Renal cortex interstitium (tissue), 11 donors: ENCODE results near the gene M1AP. TPM values are rescaled to one million over a fixed set of nuclear protein-coding genes. Genes with fewer than 3 reads are reported as not detected.
A peak's percentile ranks its signal among the peaks of the same experiment; 100 is the strongest.

Source experiments
- DNase-seq, 11 donors: peaks; one replicate each; pipeline ENCODE4 v3.0.0-alpha.2; 2013; ENCODE audit warnings: low read depth in 9 of 11, low spot score in 4 of 11; ENCODE audit errors: extremely low read depth in 1 of 11
- polyA plus RNA-seq, 3 donors: library from polyadenylated mRNA; unstranded; fragments of 120-200 nt; gene quantifications; one replicate each; pipeline ENCODE4 v1.2.1, GENCODE V29; 2013; ENCODE audit not compliant: insufficient read length in 3 of 3

Gene M1AP
- polyA plus RNA-seq, 3 donors: 0.67 to 1.2 (median 0.84) TPM

DNA sequence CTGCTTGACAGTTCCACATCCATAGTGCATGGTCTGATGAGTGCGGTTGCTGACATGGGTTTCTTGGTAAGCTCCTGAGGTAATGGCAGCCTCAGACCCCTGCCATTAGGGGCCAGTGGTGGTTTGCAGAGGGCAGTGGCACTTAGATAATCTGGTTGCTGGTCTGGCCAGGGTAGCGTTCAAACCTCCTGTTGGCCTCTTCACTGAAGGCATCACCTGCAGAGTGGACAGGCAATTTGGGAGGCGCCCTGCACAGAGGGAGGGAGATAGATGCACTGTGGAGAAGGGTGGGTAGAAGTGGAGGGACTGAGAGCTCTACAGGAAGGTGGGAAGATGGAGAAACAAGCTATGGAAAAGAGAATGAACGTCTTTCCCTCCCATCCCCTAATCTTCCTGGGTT lies 114.7 kb downstream of the M1AP start:
- DNase-seq: no peak

DNA sequence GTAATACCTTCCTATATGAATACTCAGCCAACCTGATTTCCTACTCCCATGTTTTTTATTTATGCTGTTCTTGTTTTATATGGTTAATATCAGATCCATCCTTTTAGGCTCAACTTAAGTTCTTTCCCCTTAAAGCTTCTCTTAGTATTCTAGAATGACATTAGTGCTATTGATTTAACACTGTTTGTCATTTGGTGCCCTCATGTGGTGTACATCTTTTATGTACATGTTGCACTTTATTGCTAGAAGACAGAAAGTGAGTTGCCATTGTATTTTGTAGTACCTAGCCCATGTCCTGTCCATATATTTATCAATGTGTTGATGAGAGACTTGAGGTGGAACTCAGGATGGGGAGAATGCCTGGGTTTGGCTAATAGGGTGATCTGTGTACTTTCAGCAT lies 115.9 kb downstream of the M1AP start:
- no peak for DNase-seq

DNA sequence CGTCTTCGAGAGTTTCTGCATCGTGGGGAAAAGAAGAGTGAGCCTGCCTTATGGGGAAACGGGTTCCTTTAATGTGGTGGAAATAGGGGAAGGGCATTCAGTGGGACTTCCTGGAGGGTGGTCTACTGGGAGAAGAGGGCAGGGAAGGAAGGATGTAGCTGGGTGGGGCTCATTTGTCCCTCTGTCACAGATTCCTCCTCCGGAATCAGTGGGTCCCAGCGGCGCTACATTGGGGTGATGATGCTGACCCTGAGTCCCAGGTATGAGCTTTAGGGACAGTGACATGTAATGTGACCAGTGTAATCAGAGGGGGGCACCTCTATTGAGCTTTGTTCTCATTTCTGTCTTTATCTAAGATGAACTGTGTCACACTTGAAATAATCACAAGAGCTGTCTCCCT lies 116.5 kb downstream of the M1AP start:
- no peak for DNase-seq

DNA sequence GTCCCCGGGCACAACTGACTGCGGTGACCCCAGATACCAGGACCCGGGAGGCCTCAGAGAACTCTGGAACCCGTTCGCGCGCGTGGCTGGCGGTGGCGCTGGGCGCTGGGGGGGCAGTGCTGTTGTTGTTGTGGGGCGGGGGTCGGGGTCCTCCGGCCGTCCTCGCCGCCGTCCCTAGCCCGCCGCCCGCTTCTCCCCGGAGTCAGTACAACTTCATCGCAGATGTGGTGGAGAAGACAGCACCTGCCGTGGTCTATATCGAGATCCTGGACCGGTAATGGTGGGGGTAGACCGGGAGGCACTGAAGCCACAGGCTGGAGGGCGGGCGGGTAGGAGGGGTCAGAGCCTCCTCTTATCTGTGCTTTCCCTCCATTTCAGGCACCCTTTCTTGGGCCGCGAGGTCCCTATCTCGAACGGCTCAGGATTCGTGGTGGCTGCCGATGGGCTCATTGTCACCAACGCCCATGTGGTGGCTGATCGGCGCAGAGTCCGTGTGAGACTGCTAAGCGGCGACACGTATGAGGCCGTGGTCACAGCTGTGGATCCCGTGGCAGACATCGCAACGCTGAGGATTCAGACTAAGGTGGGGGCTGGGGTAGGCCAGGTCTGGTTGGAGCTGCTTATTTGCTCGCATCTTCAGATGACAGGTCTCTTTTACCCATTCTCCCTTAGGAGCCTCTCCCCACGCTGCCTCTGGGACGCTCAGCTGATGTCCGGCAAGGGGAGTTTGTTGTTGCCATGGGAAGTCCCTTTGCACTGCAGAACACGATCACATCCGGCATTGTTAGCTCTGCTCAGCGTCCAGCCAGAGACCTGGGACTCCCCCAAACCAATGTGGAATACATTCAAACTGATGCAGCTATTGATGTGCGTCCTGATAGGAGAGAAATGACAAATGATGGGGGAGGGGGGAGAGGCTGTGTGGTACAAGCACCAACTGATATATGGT lies 117.6 kb downstream of the M1AP start:
- peak in 1 of 11 donors; percentile 33 for DNase-seq

DNA sequence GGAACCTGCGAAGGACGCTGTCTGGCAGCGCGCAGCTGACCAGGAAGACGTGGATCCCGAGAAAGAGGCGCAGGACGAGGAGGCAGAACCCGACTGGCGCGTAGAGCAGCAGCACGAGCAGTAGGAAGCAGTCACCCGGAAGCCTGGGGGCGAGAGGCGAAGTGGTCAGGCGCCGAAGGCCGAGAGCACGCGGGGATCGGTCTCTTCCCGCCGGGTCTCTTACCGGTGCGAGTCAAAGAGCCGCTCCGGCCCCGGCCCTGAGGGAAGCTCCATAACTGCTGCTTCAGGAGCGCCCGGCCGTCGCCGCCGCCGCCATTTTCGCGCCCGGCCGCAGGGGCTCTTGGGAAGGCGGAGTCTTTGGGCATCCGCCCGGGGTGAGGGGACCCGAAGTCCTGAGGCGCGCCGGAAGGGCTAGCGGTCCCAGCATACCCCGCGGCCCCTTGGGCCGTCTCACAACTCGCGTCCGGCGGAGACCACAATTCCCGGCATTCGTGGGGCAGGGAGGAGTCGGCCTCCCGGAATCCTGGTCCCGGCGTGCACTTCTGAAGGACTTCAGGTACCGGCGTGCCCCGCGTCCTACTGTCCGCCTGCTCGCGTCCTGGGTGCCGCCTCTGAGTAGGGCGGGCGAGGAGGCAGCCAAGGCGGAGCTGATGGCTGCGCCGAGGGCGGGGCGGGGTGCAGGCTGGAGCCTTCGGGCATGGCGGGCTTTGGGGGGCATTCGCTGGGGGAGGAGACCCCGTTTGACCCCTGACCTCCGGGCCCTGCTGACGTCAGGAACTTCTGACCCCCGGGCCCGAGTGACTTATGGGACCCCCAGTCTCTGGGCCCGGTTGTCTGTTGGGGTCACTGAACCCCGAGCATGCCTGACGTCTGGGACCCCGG lies 118.5 kb downstream of the M1AP start, which contains the start of the genes AUP1 and HTRA2:
TSS of gene AUP1 (minus strand) at position 350 of the 882 bp plus-strand sequence. CDS start at position 273, 77 bp downstream.
TSS of gene HTRA2 (plus strand) at position 577 of the 882 bp plus-strand sequence. CDS start at position 651, 74 bp downstream.
- peak; percentile 90 to 99 (median 98) for DNase-seq

DNA sequence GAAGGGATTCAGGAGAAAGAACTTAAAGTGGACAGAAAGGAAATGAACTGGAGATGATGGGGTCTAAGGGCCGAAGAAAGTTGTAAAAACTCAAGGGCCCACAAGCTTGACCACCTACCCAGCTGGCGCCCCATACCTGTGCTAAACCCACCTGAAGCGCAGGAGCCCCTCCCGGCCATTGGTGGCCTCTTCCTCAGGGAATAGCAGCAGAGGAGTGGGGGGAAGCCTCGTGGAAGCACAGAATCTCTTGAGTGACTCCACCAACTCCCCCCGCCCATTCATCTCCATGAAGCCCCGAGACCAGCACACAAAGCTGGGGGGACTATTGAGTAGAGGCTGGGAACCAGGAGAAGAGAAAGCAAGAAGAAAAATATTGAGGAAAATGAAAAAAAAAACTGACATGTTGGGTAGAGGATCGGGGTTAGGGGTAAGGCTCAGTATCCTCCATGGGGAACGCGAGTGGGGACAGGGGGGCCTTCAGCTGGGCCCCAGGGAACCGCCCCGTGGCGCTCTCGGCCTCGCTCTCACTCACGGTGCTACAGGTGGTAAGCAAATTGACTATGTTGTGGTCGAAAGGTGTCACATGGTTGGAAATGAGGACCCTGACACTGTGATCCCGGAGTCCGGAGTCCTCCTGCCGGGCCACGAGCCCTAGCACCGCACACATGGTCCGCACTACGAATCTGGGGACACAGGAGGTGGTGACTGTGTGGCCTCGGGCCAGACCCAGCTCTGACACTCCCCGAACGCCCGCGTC lies 119.4 kb downstream of the M1AP start:
- no peak for DNase-seq

DNA sequence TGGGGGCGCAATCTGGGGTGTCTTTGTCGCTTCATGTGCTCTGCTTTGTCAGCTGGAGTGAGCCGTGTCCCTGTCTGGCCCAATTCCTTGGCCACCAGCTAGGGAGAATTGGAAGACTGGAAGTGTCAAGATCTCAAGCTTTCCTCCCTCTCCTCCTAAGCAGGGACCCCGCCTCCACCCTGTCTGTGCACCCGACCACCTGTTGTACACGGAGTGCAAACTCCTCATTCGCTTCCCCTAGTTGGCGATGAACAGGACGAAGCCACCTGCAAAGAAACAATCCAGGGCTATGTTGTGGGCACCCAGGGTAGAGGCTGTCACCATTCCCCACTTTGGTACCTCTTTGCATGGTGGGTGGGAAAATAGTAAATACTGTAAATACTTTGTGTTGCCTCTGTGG lies 120.4 kb downstream of the M1AP start:
- DNase-seq: no peak

DNA sequence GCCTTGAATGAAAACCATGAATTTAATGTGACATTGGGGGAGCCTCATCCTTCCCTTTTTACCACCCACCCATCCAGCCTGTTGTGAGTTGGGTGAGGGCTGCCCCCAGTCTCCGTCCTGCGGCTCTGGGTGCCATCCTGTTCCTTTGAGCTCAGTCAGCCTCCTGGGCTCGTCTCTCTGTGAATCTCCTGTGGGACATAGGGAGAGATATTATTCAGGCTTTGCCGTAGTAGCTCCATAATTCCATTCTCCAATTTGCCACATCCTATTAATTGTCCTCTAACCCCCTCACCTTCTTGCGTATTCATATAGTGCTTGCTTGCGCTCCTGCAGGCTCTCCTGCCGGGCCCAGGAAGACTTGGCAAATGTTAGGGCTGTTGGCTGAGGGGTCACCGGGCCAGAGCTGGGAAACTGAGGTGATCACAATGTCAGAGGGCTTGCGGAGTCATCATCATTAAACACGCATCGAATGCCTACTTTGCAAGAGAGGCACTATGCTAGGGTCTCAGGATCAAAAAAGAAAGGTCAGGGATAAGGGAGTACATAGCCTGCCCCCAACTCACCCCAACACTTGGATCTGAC lies 121.4 kb downstream of the M1AP start:
- DNase-seq: no peak

DNA sequence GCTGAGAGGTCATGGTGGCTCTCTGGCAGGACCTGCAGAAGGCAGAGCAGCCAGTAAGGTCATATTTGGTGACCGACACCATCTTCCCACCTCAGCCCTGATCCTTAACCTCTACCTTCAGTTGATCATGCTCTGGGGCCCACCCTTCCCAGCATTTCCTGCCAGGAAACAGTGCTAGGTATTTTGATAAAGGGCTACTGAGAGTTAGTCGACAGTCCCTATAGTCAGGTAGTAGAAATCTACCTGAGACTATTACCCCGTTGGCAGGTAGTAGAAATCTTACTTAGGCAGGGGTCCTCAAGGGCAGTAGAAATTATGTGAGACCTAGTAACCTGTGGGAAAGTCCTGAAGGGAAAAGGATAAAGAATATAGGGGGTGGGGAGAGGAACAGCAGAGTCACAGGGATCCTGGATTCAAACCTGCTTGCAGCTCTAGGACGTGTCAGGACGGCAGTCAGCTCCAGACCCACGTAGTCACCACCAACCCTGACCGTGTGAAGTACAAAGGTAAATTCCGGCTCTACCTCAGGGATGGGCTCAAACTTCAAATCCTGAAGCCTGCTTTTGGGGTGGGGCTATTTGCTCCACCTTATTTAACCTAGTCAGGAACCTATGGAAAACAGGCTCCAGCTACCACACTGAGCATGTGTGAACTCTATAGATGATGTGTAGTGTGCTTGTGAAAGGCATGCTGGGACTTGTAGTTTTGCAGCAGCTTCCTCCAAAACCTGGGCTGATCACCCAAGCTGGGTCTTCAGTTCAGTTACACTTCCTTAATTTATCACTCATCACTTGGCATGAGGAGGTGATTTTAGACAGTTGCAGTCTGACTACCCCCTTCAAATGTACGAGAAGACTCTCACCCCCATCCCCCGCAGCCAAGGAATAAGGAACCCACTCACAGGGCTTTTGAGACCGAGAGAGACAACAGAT lies 122.1 kb downstream of the M1AP start, which contains the start of gene DQX1:
TSS of gene DQX1 (minus strand) at position 515 of the 932 bp plus-strand sequence. CDS start at position 13, 502 bp downstream.
- no peak for DNase-seq

DNA sequence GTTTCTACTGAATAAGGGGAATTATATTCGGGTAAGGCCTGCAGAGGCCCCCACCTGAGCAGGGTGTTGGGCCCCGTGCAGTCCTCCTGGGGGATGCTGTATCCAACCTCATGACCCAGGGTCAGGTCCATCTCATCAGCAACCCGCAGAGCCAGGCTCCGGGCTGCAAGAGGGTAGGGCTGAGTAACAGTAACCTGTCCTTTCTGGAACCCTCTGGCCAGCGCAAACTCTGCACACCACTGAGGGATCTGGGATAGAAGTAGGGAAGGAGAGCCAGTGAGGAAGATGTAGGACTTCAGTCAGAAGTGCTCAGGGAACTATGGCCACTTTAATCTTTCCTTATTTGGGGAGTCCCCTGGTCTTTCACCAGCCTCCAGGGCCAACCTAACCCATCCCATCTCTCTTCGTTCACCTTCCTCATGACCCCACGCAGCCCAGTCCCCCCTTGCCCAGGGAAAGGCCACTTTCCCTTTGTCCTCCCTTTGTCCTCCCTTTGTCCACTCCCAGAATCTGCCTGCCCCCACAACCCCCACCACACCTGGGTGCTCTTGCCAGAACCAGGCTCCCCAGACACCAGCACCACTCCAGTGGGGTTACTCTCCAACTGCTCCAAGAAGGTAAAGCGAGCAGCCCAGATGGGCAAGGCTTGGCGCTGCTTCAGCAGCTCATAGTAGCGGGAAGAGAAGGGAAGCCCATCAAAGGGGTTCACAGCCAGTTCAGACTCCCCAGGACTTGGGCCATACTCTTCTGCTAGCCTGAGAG lies 123.0 kb downstream of the M1AP start:
- no peak for DNase-seq

DNA sequence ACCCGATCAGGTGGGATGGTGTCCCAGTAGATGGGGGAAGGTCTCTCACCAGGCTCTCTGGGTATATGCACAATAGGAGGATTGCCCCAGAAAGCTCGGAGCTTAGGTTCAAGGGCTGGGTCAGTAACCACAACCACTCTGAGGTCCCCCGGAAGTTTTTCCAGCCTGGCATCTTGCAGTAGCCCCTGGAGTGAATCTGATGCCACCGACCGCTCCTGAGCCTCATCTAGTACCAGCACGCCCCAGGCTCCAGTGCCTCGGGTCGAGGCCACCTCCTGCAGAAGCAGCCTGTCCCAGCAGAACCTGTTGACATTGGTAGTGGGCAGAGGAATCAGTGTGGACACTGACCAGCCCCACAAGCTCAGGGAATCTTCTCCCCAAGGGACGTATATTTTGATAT lies 124.1 kb downstream of the M1AP start:
- no peak for DNase-seq

DNA sequence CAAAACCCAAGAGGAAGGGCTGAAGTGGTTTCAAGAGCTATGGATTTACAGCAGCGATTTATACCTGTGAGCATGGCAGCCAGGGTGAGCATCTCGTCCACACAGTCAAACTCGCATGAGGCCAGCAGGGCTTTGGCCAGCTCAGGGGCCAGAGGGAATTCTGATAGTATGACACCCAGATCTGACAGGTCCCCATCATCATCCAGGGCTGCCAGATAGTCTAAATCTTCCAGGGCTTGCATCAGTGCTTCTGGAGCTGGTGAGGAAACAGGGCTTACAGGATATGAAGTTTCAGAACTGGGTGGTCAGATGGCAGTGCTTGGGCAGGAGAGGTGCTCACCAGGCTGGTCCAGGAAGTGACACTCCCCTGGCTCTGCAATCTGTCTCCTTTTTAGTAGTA lies 125.6 kb downstream of the M1AP start:
- no peak for DNase-seq

DNA sequence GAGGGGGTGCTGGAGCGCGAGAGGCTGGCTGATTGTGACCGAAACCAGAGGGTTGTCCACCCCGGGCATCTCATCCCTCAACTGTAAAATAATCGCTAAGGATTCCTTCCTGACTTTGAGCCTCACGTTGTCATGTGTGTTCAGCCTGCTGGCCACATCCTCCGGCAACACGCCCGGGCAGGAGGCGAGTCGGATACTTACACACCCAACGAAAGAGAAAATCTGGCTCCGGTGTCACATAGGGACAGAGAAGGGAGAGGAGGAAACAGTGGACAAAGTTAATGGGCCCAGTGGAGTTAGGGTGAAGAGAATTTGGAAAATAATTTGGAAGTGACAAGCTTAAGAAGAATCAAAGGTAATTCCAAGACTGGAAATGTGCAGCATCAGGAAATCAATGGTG lies 131.5 kb downstream of the M1AP start:
- DNase-seq: no peak

DNA sequence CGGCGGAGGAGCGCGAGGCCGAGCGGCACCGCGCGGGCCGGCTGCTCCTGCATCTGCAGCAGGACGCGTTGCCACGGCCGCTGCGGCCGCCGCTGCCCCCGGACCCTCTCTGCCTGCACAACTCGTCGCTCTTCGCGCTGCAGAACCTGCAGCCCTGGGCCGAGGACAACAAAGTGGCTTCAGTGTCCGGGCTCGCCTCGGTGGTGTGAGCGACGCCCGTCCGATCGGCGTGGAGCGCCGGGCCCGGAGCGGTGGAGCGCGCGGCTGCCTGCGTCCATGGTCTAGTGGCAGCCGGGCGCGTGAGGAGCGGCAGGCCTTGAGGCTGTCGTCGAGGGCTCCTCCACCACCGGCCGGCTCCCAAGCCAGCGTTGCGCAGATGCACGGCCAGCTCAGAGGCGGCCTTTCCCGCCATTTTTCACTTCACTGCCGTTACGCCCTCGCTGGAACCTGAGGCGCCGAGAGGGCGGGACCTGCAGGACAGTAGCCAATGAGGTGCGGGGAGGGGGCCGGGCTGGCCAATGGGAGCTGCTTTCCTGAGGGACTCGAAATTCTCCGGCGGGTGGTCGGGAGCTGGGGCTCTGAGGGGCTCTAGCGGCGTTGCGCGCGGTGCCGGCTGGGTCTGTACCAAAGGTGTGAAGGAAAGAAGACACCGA lies 132.0 kb downstream of the M1AP start:
- no peak for DNase-seq

DNA sequence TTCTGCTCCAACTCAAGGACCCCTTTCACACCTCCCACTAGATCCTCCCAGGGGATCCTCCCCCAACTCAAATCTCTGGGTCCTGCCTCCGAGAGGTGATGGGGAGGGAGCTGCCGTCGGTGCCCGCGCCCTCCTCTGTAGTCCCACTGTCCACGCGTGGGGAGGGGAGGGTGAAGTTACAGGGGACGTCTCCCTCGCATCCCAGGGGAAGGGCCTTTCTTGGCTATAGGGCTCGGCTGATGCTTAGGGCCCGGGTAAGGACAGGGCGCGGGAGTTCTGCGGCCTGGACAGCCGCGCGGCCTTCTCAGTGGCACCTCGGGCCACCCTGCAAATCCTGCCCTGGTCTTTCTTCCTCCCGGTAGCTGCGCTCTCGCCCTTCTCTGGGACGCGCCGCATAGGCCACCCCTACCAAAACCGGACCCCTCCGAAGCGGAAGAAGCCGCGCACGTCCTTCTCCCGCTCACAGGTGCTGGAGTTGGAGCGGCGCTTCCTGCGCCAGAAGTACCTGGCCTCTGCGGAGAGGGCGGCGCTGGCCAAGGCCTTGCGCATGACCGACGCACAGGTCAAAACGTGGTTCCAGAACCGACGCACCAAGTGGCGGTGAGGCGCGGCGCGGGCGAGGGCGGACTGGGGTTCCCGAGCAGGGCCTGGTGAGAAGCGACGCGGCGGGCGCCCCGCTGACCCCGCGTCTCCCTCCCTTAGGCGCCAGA lies 132.7 kb downstream of the M1AP start:
- no peak for DNase-seq
